H9 (cell line): ENCODE measurements around the gene OOSP3. TPM values are rescaled to one million over a fixed set of nuclear protein-coding genes. Genes with fewer than 3 reads are reported as not detected.

Source experiments
- DNase-seq: peaks from one replicate; pipeline ENCODE4 v3.0.0-alpha.2; 2017
- H2AFZ ChIP-seq: one replicate; pipeline ENCODE4 v1.6.1; 2013; ENCODE audit warnings: mild to moderate bottlenecking, low read length, control low read depth, moderate library complexity
- H2AK5ac ChIP-seq: 2 replicates; pipeline ENCODE4 v1.6.1; 2013; ENCODE audit warnings: low read length, control low read depth, mixed read lengths; ENCODE audit not compliant: insufficient read length
- H2BK120ac ChIP-seq: one replicate; pipeline ENCODE4 v1.6.1; 2013; ENCODE audit warnings: low read depth, mild to moderate bottlenecking, low read length, control low read depth, inconsistent platforms; ENCODE audit not compliant: poor library complexity, severe bottlenecking
- H2BK12ac ChIP-seq: 2 replicates; pipeline ENCODE4 v1.6.1; 2013; ENCODE audit warnings: low read length, control low read depth, mixed read lengths, low read depth; ENCODE audit not compliant: insufficient read length
- H2BK15ac ChIP-seq: 2 replicates; pipeline ENCODE4 v1.6.1; 2013; ENCODE audit warnings: low read depth, low read length, control low read depth
- H2BK20ac ChIP-seq: one replicate; pipeline ENCODE4 v1.6.1; 2013; ENCODE audit warnings: low read depth, mild to moderate bottlenecking, low read length, control low read depth, inconsistent platforms; ENCODE audit not compliant: poor library complexity, severe bottlenecking
- H2BK5ac ChIP-seq: 2 replicates; pipeline ENCODE4 v1.6.1; 2013; ENCODE audit warnings: low read length, control low read depth, mixed read lengths; ENCODE audit not compliant: insufficient read length
- H3K14ac ChIP-seq: 2 replicates; pipeline ENCODE4 v1.6.1; 2013; ENCODE audit warnings: low read length, control low read depth; ENCODE audit not compliant: insufficient read depth
- H3K18ac ChIP-seq: 2 replicates; pipeline ENCODE4 v1.6.1; 2013; ENCODE audit warnings: low read depth, mild to moderate bottlenecking, mixed read lengths, low read length, control low read depth; ENCODE audit not compliant: insufficient read length
- H3K23ac ChIP-seq: 2 replicates; pipeline ENCODE4 v1.6.1; 2013; ENCODE audit warnings: low read length, control low read depth, mixed read lengths, low read depth; ENCODE audit not compliant: insufficient read length
- H3K23me2 ChIP-seq: 2 replicates; pipeline ENCODE4 v1.6.1; 2013; ENCODE audit warnings: low read depth, mild to moderate bottlenecking, mixed read lengths, low read length, control low read depth; ENCODE audit not compliant: insufficient read length, poor library complexity, severe bottlenecking
- H3K27ac ChIP-seq: 2 replicates; pipeline ENCODE4 v1.5.1; 2013; ENCODE audit warnings: low read length, control low read depth, mixed read lengths, low read depth; ENCODE audit not compliant: insufficient read length
- H3K27me3 ChIP-seq: 2 replicates; pipeline ENCODE4 v1.6.1; 2013; ENCODE audit warnings: low read length, control low read depth, inconsistent platforms; ENCODE audit not compliant: insufficient read depth
- H3K4ac ChIP-seq: 2 replicates; pipeline ENCODE4 v1.6.1; 2013; ENCODE audit warnings: low read depth, mild to moderate bottlenecking, control low read depth, inconsistent platforms, low read length, moderate library complexity
- H3K4me1 ChIP-seq: 2 replicates; pipeline ENCODE4 v1.6.1; 2013; ENCODE audit warnings: low read length, control low read depth, inconsistent platforms; ENCODE audit not compliant: insufficient read depth
- H3K4me2 ChIP-seq: 2 replicates; pipeline ENCODE4 v1.6.1; 2013; ENCODE audit warnings: low read length, control low read depth, mixed read lengths; ENCODE audit not compliant: insufficient read length, insufficient read depth
- H3K56ac ChIP-seq: 2 replicates; pipeline ENCODE4 v1.6.1; 2013; ENCODE audit warnings: low read depth, mild to moderate bottlenecking, mixed read lengths, low read length, control low read depth; ENCODE audit not compliant: insufficient read length
- H3K79me1 ChIP-seq: 2 replicates; pipeline ENCODE4 v1.6.1; 2013; ENCODE audit warnings: low read depth, mild to moderate bottlenecking, moderate library complexity, low read length, control low read depth, inconsistent platforms; ENCODE audit not compliant: insufficient read depth, poor library complexity, severe bottlenecking
- H3K79me2 ChIP-seq: 2 replicates; pipeline ENCODE4 v1.6.1; 2013; ENCODE audit warnings: low read length, control low read depth, inconsistent platforms; ENCODE audit not compliant: insufficient read depth
- H3K9ac ChIP-seq: 2 replicates; pipeline ENCODE4 v1.6.1; 2013; ENCODE audit warnings: low read length, control low read depth, mixed read lengths; ENCODE audit not compliant: insufficient read length; ENCODE audit errors: extremely low read depth
- H3K9me3 ChIP-seq: one replicate; pipeline ENCODE4 v1.6.1; 2013; ENCODE audit warnings: low read depth, low read length, inconsistent platforms; ENCODE audit not compliant: control insufficient read depth
- H3T11ph ChIP-seq: one replicate; pipeline ENCODE4 v1.6.1; 2013; ENCODE audit warnings: mild to moderate bottlenecking, low read length, control low read depth, inconsistent platforms
- H4K20me1 ChIP-seq: one replicate; pipeline ENCODE4 v1.6.1; 2013; ENCODE audit not compliant: control insufficient read depth, insufficient read length, insufficient read depth
- H4K5ac ChIP-seq: 2 replicates; pipeline ENCODE4 v1.6.1; 2013; ENCODE audit warnings: low read depth, mild to moderate bottlenecking, mixed read lengths, low read length, control low read depth; ENCODE audit not compliant: insufficient read length
- H4K8ac ChIP-seq: replicated peaks from 2 replicates; pipeline ENCODE4 v1.6.1; 2013; ENCODE audit warnings: low read length, control low read depth, mixed read lengths, low read depth; ENCODE audit not compliant: insufficient read length
- H4K91ac ChIP-seq: 2 replicates; pipeline ENCODE4 v1.6.1; 2013; ENCODE audit warnings: low read depth, mild to moderate bottlenecking, moderate library complexity, mixed read lengths, low read length, control low read depth; ENCODE audit not compliant: insufficient read length
- H3K27ac Mint-ChIP-seq, 3 experiments: 2 replicates in 2 of 3; 3 replicates in 1 of 3; pipeline ENCODE4 v1.8.0; 2020 to 2021; ENCODE audit warnings: mixed read lengths in 3 of 3, mild to moderate bottlenecking in 1 of 3, moderate library complexity in 1 of 3
- H3K27me3 Mint-ChIP-seq: 2 replicates; pipeline ENCODE4 v1.8.0; 2021; ENCODE audit warnings: low read depth, mild to moderate bottlenecking, moderate library complexity, mixed read lengths
- H3K36me3 Mint-ChIP-seq, 3 experiments: 2 replicates in 2 of 3; 3 replicates in 1 of 3; pipeline ENCODE4 v1.8.0; 2020 to 2021; ENCODE audit warnings: low read depth in 3 of 3, mixed read lengths in 3 of 3; ENCODE audit not compliant: insufficient read depth in 1 of 3
- H3K4me1 Mint-ChIP-seq, 2 experiments: 2 replicates each; pipeline ENCODE4 v1.8.0; 2020; ENCODE audit warnings: mixed read lengths in 2 of 2
- H3K4me3 Mint-ChIP-seq, 2 experiments: 2 replicates in 1 of 2; 3 replicates in 1 of 2; pipeline ENCODE4 v1.8.0; 2020 to 2021; ENCODE audit warnings: mild to moderate bottlenecking in 2 of 2, mixed read lengths in 2 of 2, moderate library complexity in 1 of 2
- H3K9me3 Mint-ChIP-seq, 2 experiments: 2 replicates in 1 of 2; 3 replicates in 1 of 2; pipeline ENCODE4 v1.8.0; 2020; ENCODE audit warnings: mild to moderate bottlenecking in 2 of 2, mixed read lengths in 2 of 2, moderate library complexity in 1 of 2
- CTCF ChIP-seq: fragments of 200-600 bp; sonication (generic); conservative IDR thresholded peaks from 3 replicates; pipeline ENCODE4 v1.8.0; 2021; ENCODE audit warnings: antibody characterized with exemption, mild to moderate bottlenecking
- WGBS: extraction: QIAGEN DNeasy Blood & Tissue Kit; methylation state at CpG from one replicate; pipeline ENCODE4 v1.1.7; 2013; ENCODE audit warnings: missing lambda C conversion rate, low lambda C conversion rate, mixed read lengths; ENCODE audit not compliant: insufficient read length; ENCODE audit errors: extremely low coverage; 5-methylcytosine and 5-hydroxymethylcytosine counted together
- total RNA-seq: library from RNA; stranded (reverse); gene quantifications from 2 replicates; pipeline ENCODE4 v1.2.1, GENCODE V29; 2021

Gene OOSP3
- total RNA-seq, 1 experiment from 2014 or later, result not detected

DNA sequence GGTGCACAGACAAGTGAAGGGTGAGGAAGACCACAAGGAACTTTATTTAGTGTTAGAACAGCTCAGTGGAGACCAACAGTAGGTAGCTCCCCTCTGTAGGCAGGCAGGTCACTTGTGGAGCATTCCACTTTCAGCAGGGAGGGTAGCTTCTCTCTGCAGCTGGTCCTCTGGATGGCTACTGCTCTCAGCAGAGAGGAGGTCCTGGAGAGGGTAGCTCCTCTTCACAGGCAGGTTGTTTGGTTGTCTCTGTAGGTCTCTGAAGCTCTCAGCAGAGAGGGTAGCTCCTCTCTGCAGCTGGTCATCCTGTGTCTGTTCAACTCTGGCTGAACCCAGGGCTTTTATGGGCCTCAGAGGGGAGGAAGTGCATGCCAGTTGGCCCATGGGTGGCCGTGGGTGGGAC is 53.1 kb downstream of the OOSP3 start:
- no peak overlapping the region for H3K4me2 ChIP-seq

More for the DNA sequence above, 53.1 kb downstream of the OOSP3 start:
- H3K23me2 ChIP-seq, result no peaks in the 10 kb centered on the region
- no peak overlapping the region for H3K14ac ChIP-seq
- H2AFZ ChIP-seq, result no peak overlapping the region
- H3K9me3 Mint-ChIP-seq, result peaks cover 34 to 37% of the 10 kb centered on the region in 2 experiments
- no peaks in the 10 kb centered on the region for H3K79me1 ChIP-seq
- no peak overlapping the region for H3K4me3 Mint-ChIP-seq
- H3K27ac ChIP-seq, result no peak overlapping the region
- WGBS, result no CpG with 5 or more reads among the region's 1 CpG
- no peak overlapping the region for H3K23ac ChIP-seq
- H3K27ac Mint-ChIP-seq, result no peak overlapping the region
- no peaks in the 10 kb centered on the region for H3K79me2 ChIP-seq
- no peak overlapping the region for H3K9ac ChIP-seq
- no peak for DNase-seq
- no peaks in the 10 kb centered on the region for H3K27me3 ChIP-seq
- H3K4ac ChIP-seq, result no peak overlapping the region
- peaks cover 7% of the 10 kb centered on the region for H3K9me3 ChIP-seq
- H4K8ac ChIP-seq, result no peak overlapping the region
- H2BK20ac ChIP-seq, result no peak overlapping the region
- no peak overlapping the region for H4K91ac ChIP-seq
- no peak for TF ChIP-seq CTCF
- no peak overlapping the region for H3K56ac ChIP-seq
- no peaks in the 10 kb centered on the region for H3K4me1 ChIP-seq
- H3K4me1 Mint-ChIP-seq, result no peaks in the 10 kb centered on the region
- H3K18ac ChIP-seq, result no peak overlapping the region
- H2BK5ac ChIP-seq, result no peak overlapping the region
- no peak overlapping the region for H4K5ac ChIP-seq
- no peak overlapping the region for H2BK120ac ChIP-seq
- H4K20me1 ChIP-seq, result no peaks in the 10 kb centered on the region
- H2BK12ac ChIP-seq, result no peak overlapping the region
- H3T11ph ChIP-seq, result no peak overlapping the region
- no peaks in the 10 kb centered on the region; the same call in 1 of the 2 replicates for H3K27me3 Mint-ChIP-seq
- no peak overlapping the region for H2BK15ac ChIP-seq
- peaks cover 14 to 27% (median 22%) of the 10 kb centered on the region in 3 experiments for H3K36me3 Mint-ChIP-seq
- no peak overlapping the region for H2AK5ac ChIP-seq
